ENCODE measurements around the gene SHMT1.
"Not testable (repeated sequence)": the region's sequence is repeated elsewhere in the genome, so short reads cannot be mapped to it uniquely, and the experiment has no call there.

SHMT1 gene

GRCh38 chr17:18378614-18379013 lies 15.3 kb upstream of the SHMT1 start:
- not testable (repeated sequence) for ATAC-seq, DNase-seq

- ATAC-seq (no peak), DNase-seq (no peak)
These were observed 14.8 kb upstream of the SHMT1 start for GRCh38 chr17:18378205-18378505.

- DNase-seq: no peak
These were observed 14.3 kb upstream of the SHMT1 start, which contains the start of gene EVPLL for GRCh38 chr17:18377437-18378204. TSS of gene EVPLL (plus strand) at chr17:18377778. CDS start at chr17:18380938, 3,160 bp downstream.

GRCh38 chr17:18374216-18374615 lies 10.9 kb upstream of the SHMT1 start:
- ATAC-seq (no peak), DNase-seq (no peak)

More at GRCh38 chr17:18377437-18378204, 14.3 kb upstream of the SHMT1 start, which contains the start of gene EVPLL:
- no peak for ATAC-seq

GRCh38 chr17:18373181-18373580 lies 9.8 kb upstream of the SHMT1 start:
- ATAC-seq: peak; percentile 36
- not testable (repeated sequence) for DNase-seq

GRCh38 chr17:18371455-18371854 lies 8.1 kb upstream of the SHMT1 start:
- DNase-seq: no peak
- no peak for ATAC-seq

GRCh38 chr17:18370761-18371160 lies 7.4 kb upstream of the SHMT1 start:
- no peak for DNase-seq
- no peak for ATAC-seq

- DNase-seq (no peak), ATAC-seq (no peak)
These were observed 5.6 kb upstream of the SHMT1 start for GRCh38 chr17:18368946-18369345.

GRCh38 chr17:18364166-18364565 lies 816 bp upstream of the SHMT1 start:
- ATAC-seq (no peak), DNase-seq (no peak)

- DNase-seq: peak; percentile 32
- no peak for ATAC-seq
These were observed 651 bp downstream of the SHMT1 start for GRCh38 chr17:18362698-18363100.

- no peak for ATAC-seq
These were observed 1.3 kb downstream of the SHMT1 start for GRCh38 chr17:18361837-18362697.

GRCh38 chr17:18360518-18360917 lies 2.8 kb downstream of the SHMT1 start:
- no peak for ATAC-seq
- no peak for DNase-seq

More at GRCh38 chr17:18361837-18362697, 1.3 kb downstream of the SHMT1 start:
- DNase-seq: no peak

GRCh38 chr17:18356624-18357023 lies 6.7 kb downstream of the SHMT1 start:
- DNase-seq: no peak
- no peak for ATAC-seq

GRCh38 chr17:18353541-18353940 lies 9.8 kb downstream of the SHMT1 start:
- ATAC-seq (no peak), DNase-seq (no peak)

- no peak for DNase-seq
- no peak for ATAC-seq
These were observed 19.3 kb downstream of the SHMT1 start for GRCh38 chr17:18344021-18344420.

- DNase-seq: no peak
- no peak for ATAC-seq
These were observed 23.4 kb downstream of the SHMT1 start for GRCh38 chr17:18339933-18340332.

- DNase-seq, ATAC-seq: not testable (repeated sequence)
These were observed 25.2 kb downstream of the SHMT1 start for GRCh38 chr17:18338158-18338557.

GRCh38 chr17:18332909-18333489 lies 30.4 kb downstream of the SHMT1 start:
- DNase-seq (no peak), ATAC-seq (no peak)

- no peak for ATAC-seq
These were observed 31.5 kb downstream of the SHMT1 start for GRCh38 chr17:18331879-18332278.

GRCh38 chr17:18328643-18329204 lies 34.6 kb downstream of the SHMT1 start:
- ATAC-seq (no peak), DNase-seq (no peak)

More at GRCh38 chr17:18331879-18332278, 31.5 kb downstream of the SHMT1 start:
- no peak for DNase-seq

GRCh38 chr17:18327556-18327955 lies 35.8 kb downstream of the SHMT1 start:
- ATAC-seq (no peak), DNase-seq (no peak)

GRCh38 chr17:18327093-18327492 lies 36.3 kb downstream of the SHMT1 start:
- DNase-seq (no peak), ATAC-seq (no peak)
